SH-SY5Y (cell line): ENCODE results near the gene GRIN2A.

ENCODE experiments used
- GATA2 ChIP-seq: IDR thresholded peaks from 2 replicates; pipeline ENCODE4 v1.6.1; 2011; ENCODE audit warnings: mild to moderate bottlenecking, low read depth, low read length
- GATA3 ChIP-seq: IDR thresholded peaks from 2 replicates; pipeline ENCODE4 v1.6.1; 2011; ENCODE audit warnings: low read depth, mild to moderate bottlenecking, low read length, moderate library complexity

DNA sequence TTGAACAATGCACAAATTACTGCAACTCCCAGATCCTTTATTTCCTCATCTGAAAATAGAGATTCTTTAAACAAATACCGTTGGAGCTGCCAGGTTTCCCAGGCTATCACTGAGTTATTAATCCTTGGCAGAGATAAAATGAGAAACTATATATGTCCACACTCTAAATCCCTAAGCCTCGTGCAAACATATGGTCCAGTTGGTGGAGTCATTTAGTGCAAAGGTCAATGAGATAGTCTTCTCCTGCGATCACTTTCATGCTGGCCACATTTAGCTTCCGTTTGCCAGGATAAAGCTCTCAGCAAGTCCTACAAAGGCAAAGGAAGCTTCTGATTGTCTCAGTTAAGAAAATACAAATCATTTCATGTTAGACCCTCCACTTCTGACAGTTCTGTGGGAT lies 11.0 kb downstream of the GRIN2A start:
- TF ChIP-seq GATA2 = no peak
- TF ChIP-seq GATA3 = no peak
